ENCODE data around the gene UBR3.
"Not testable (repeated sequence)": the region's sequence is repeated elsewhere in the genome, so short reads cannot be mapped to it uniquely, and the experiment has no call there.

GRCh38 chr2:169957219-169957618 is 130.0 kb downstream of the UBR3 start:
- TF ChIP-seq POLR2AphosphoS5, POLR2A (IDR thresholded peaks at IDR 0.05; ENCODE audit: low read depth, low read length): not testable (repeated sequence)

All from GM12891 (cell line).